Ascending aorta (tissue), 2 donors: ENCODE measurements around the gene NACC2. TPM values are rescaled to one million over a fixed set of nuclear protein-coding genes. Genes with fewer than 3 reads are reported as not detected.

Experiments
- DNase-seq, 2 donors: peaks; one replicate each; pipeline ENCODE4 v3.0.0-alpha.2; 2019; ENCODE audit warnings: low spot score in 2 of 2
- H3K27ac ChIP-seq, 2 donors: fragments of 200-600 bp; sonication (generic); one replicate each; pipeline ENCODE4 v1.5.1; 2016 to 2017; ENCODE audit warnings: mild to moderate bottlenecking in 1 of 2
- H3K27me3 ChIP-seq: fragments of 200-600 bp; sonication (generic); one replicate; pipeline ENCODE4 v1.5.1; 2017
- H3K36me3 ChIP-seq, 2 donors: fragments of 200-600 bp; sonication (generic); one replicate each; pipeline ENCODE4 v1.5.1; 2016
- H3K4me1 ChIP-seq, 2 donors: fragments of 200-600 bp; sonication (generic); one replicate each; pipeline ENCODE4 v1.5.1; 2016 to 2017; ENCODE audit warnings: mild to moderate bottlenecking in 1 of 2
- H3K4me3 ChIP-seq, 2 donors: fragments of 200-600 bp; sonication (generic); one replicate each; pipeline ENCODE4 v1.5.1; 2016 to 2017; ENCODE audit warnings: mild to moderate bottlenecking in 1 of 2
- H3K9me3 ChIP-seq, 2 donors: fragments of 200-600 bp; sonication (generic); one replicate each; pipeline ENCODE4 v1.5.1; 2016
- CTCF ChIP-seq, 3 experiments: fragments of 200-600 bp in 2 of 3; fragments of 450-650 bp in 1 of 3; sonication (generic) in 2 of 3; IDR thresholded peaks; one replicate each; pipeline ENCODE4 v1.5.1; 2016 to 2019; ENCODE audit warnings: antibody characterized with exemption in 3 of 3, mild to moderate bottlenecking in 1 of 3, moderate library complexity in 1 of 3
- intact Hi-C: fragments of 100-400 bp; cut with DNase I; formaldehyde crosslinking; loops from one replicate; pipeline ENCODE4 v1.15.1; 2023
- total RNA-seq: library from RNA; depleted of rRNA; stranded (reverse); fragments of >200 nt; gene quantifications from one replicate; pipeline ENCODE4 v1.1.0, GENCODE V29; 2016

Gene NACC2
- total RNA-seq, 1 donor from 2014 or later: 72.2 TPM

DNA sequence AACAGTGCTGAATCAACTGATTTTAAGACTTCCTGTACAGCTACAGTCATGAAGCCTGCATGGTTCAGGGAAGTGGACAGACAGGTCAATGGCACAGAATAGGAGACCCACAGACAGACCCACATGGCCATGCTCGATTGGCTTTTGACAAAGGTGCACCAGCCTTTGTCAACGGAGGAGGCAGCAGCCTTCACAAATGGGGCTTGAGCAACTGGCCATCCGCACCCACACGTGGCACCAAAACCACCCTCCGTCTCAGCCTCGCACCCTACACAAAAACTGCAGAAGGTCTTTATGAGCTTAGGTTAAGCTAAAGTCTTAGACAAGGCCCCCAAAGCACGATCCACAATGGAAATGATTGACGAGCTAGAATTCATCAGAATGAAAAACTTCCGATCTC, 74.4 kb downstream of the NACC2 start:
- Histone ChIP-seq H3K4me1 (peaks cover 4 to 10% of the 10 kb centered on the region in 2 donors), H3K27ac (no peak overlapping the region), H3K9me3 (no peaks in the 10 kb centered on the region), H3K36me3 (peaks cover 0 to 8% of the 10 kb centered on the region in 2 donors), H3K27me3 (no peaks in the 10 kb centered on the region), H3K4me3 (no peak overlapping the region)
- peak in 1 of 2 donors; percentile 22 for DNase-seq
- intact Hi-C loops: no loop called here
- no peak for TF ChIP-seq CTCF (IDR thresholded peaks at IDR 0.05)

- TF ChIP-seq CTCF (IDR thresholded peaks at IDR 0.05): no peak
- H3K27ac ChIP-seq: no peak overlapping the region
- H3K4me3 ChIP-seq: no peak overlapping the region
- intact Hi-C loops: no loop called here
- H3K27me3 ChIP-seq: no peaks in the 10 kb centered on the region
- H3K9me3 ChIP-seq: no peaks in the 10 kb centered on the region
- peak in 1 of 2 donors; percentile 53 for DNase-seq
- H3K4me1 ChIP-seq: peaks cover 4 to 10% of the 10 kb centered on the region in 2 donors
- peaks cover 2 to 12% of the 10 kb centered on the region in 2 donors for H3K36me3 ChIP-seq
These were observed 74.9 kb downstream of the NACC2 start for GRCh38 chr9:136020206-136020605.

GRCh38 chr9:136019681-136020060, 75.4 kb downstream of the NACC2 start:
- DNase-seq: peak in 1 of 2 donors; percentile 56
- no peak for TF ChIP-seq CTCF (IDR thresholded peaks at IDR 0.05)
- intact Hi-C loops: no loop called here
- Histone ChIP-seq H3K27ac (no peak overlapping the region), H3K4me3 (no peak overlapping the region), H3K27me3 (no peaks in the 10 kb centered on the region), H3K36me3 (peaks cover 8 to 18% of the 10 kb centered on the region in 2 donors), H3K9me3 (no peaks in the 10 kb centered on the region), H3K4me1 (peaks cover under 1 to 7% of the 10 kb centered on the region in 2 donors)

GRCh38 chr9:136019041-136019680, 75.9 kb downstream of the NACC2 start:
- Histone ChIP-seq H3K27ac (no peak overlapping the region), H3K4me1 (peaks cover 0 to 4% of the 10 kb centered on the region in 2 donors), H3K27me3 (no peaks in the 10 kb centered on the region), H3K9me3 (no peaks in the 10 kb centered on the region), H3K36me3 (peaks cover 12 to 21% of the 10 kb centered on the region in 2 donors), H3K4me3 (no peak overlapping the region)
- TF ChIP-seq CTCF (IDR thresholded peaks at IDR 0.05): no peak
- intact Hi-C loops: no loop called here
- DNase-seq: peak in 1 of 2 donors; percentile 48

DNA sequence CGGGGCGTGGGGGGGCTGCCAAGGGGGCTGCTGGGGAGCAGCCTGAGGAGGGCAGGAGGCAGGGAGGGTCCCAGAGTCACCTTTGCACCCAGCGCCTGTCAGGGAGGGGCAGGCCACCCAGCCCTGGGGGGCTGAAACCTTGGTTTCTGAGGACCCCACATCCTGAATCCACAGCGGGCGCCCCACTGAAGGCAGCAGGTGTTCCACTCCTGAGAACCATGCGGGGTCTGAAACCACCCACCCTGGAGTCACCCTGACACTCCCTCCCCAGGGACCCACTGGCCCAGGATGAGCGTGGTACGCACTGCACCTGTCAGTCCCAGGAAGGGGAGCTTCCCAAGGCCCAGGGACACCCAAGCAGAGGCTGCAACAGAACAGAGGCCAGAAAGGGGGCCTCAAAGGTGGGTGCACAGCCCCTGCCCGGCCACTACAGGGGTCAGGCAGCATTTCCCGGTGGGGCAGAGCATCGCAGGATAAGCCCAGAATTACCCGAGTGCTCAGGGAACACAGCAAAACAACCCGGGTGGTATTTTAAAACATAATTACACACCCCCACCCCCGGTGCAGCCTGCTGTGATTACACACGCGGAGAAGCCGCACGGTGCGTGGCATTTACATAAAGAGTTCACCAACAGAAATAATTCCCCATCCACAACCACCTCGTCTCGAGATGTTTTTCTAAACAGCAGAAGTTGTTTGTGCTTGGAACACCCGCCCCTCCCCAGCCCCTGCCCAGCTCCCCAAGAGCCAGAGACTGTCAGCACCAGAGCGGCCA, 76.6 kb downstream of the NACC2 start:
- peaks cover 17 to 23% of the 10 kb centered on the region in 2 donors for H3K36me3 ChIP-seq
- H3K4me1 ChIP-seq: no peaks in the 10 kb centered on the region
- TF ChIP-seq CTCF (IDR thresholded peaks at IDR 0.05): no peak
- intact Hi-C loops: no loop called here
- no peaks in the 10 kb centered on the region for H3K9me3 ChIP-seq
- no peak overlapping the region for H3K27ac ChIP-seq
- no peaks in the 10 kb centered on the region for H3K27me3 ChIP-seq
- peak in 1 of 2 donors; percentile 61 for DNase-seq
- H3K4me3 ChIP-seq: no peak overlapping the region
